ENCODE data around the gene TMEM30A. TPM values are rescaled to one million over a fixed set of nuclear protein-coding genes. Genes with fewer than 3 reads are reported as not detected.

Gene TMEM30A
- total RNA-seq, 1 experiment from 2014 or later: 65.2 TPM

GRCh38 chr6:75244063-75244584, 40.5 kb downstream of the TMEM30A start:
- H3K56ac ChIP-seq (ENCODE audit: insufficient read length, low read depth, low read length): no peak overlapping the region
- Mint-ChIP-seq H3K4me3 (peak overlapping the region; percentile 97 to 99), H3K27ac (peak overlapping the region; percentile 98 to 99 (median 99)), H3K36me3 (ENCODE audit: insufficient read depth in 1 of 3, low read depth in 3 of 3) (peaks cover 19 to 26% (median 22%) of the 10 kb centered on the region in 3 experiments), H3K9me3 (peaks cover 0 to 3% of the 10 kb centered on the region in 2 experiments; a peak in 2 of 5 replicates), H3K27me3 (ENCODE audit: low read depth) (peaks cover 3% of the 10 kb centered on the region), H3K4me1 (peaks cover 8 to 17% of the 10 kb centered on the region in 2 experiments)
- H4K8ac ChIP-seq (replicated peaks; ENCODE audit: insufficient read length, low read depth, low read length): no peak overlapping the region
- no peaks in the 10 kb centered on the region for H3K79me1 ChIP-seq (ENCODE audit: insufficient read depth, low read depth, low read length, poor library complexity, severe bottlenecking)
- peak overlapping the region; percentile 64 for H3K18ac ChIP-seq (ENCODE audit: insufficient read length, low read depth, low read length)
- no peak overlapping the region for H2AK5ac ChIP-seq (ENCODE audit: insufficient read length, low read length)
- no peak for DNase-seq
- H3K14ac ChIP-seq (ENCODE audit: insufficient read depth, low read length): peak overlapping the region; percentile 64; the same call in 1 of the 2 replicates
- peak overlapping the region; percentile 99 for H3K4me2 ChIP-seq (ENCODE audit: insufficient read depth, insufficient read length, low read length)
- H2BK12ac ChIP-seq (ENCODE audit: insufficient read length, low read depth, low read length): no peak overlapping the region
- WGBS (ENCODE audit: extremely low coverage, insufficient read length, low lambda C conversion rate): no CpG with 5 or more reads among the region's 15 CpGs
- no peak overlapping the region for H2BK120ac ChIP-seq (ENCODE audit: low read depth, low read length, poor library complexity, severe bottlenecking)
- H2BK15ac ChIP-seq (ENCODE audit: low read depth, low read length): no peak overlapping the region
- no peak overlapping the region for H3K4ac ChIP-seq (ENCODE audit: low read depth, low read length)
- no peak overlapping the region for H4K91ac ChIP-seq (ENCODE audit: insufficient read length, low read depth, low read length)
- peak overlapping the region; percentile 85 for H3K9ac ChIP-seq (ENCODE audit: extremely low read depth, insufficient read length, low read length)
- peaks cover 8% of the 10 kb centered on the region for H3K23me2 ChIP-seq (ENCODE audit: insufficient read length, low read depth, low read length, poor library complexity, severe bottlenecking)
- H3K4me1 ChIP-seq (ENCODE audit: insufficient read depth, low read length): peaks cover under 1% of the 10 kb centered on the region; the same call in 1 of the 2 replicates
- H2BK20ac ChIP-seq (ENCODE audit: low read depth, low read length, poor library complexity, severe bottlenecking): no peak overlapping the region
- H3K79me2 ChIP-seq (ENCODE audit: insufficient read depth, low read length): peaks cover 10% of the 10 kb centered on the region; the same call in 1 of the 2 replicates
- H4K5ac ChIP-seq (ENCODE audit: insufficient read length, low read depth, low read length): peak overlapping the region; percentile 36
- no peaks in the 10 kb centered on the region for H4K20me1 ChIP-seq (ENCODE audit: control insufficient read depth, insufficient read depth, insufficient read length)
- H2BK5ac ChIP-seq (ENCODE audit: insufficient read length, low read length): no peak overlapping the region
- TF ChIP-seq CTCF (conservative IDR thresholded peaks at IDR 0.05): no peak
- no peaks in the 10 kb centered on the region for H3K9me3 ChIP-seq (ENCODE audit: control insufficient read depth, low read depth, low read length)
- H3K27ac ChIP-seq (ENCODE audit: insufficient read length, low read depth, low read length): peak overlapping the region; percentile 70
- H2AFZ ChIP-seq (ENCODE audit: low read length): peak overlapping the region; percentile 43
- H3K27me3 ChIP-seq (ENCODE audit: insufficient read depth, low read length): no peaks in the 10 kb centered on the region
- H3T11ph ChIP-seq (ENCODE audit: low read length): no peak overlapping the region
- no peak overlapping the region for H3K23ac ChIP-seq (ENCODE audit: insufficient read length, low read depth, low read length)
